Retinal pigment epithelial cell (primary cell): ENCODE measurements around the gene PDLIM5.

ENCODE experiments used
- DNase-seq: peaks from one replicate; pipeline ENCODE4 v3.0.0-alpha.2; 2010; ENCODE audit warnings: low read depth
- H3K4me3 ChIP-seq: 2 replicates; pipeline ENCODE4 v1.5.1; 2011; ENCODE audit warnings: mild to moderate bottlenecking, low read length, control low read depth, moderate library complexity
- CTCF ChIP-seq: conservative IDR thresholded peaks from 2 replicates; pipeline ENCODE4 v1.5.1; 2011; ENCODE audit warnings: low read depth, low read length, control low read depth, inconsistent platforms

PDLIM5 gene

GRCh38 chr4:94629837-94630236, 178.1 kb downstream of the PDLIM5 start:
- no peak for TF ChIP-seq CTCF
- no peak overlapping the region for H3K4me3 ChIP-seq
- DNase-seq, result no peak

- H3K4me3 ChIP-seq, result no peak overlapping the region
- TF ChIP-seq CTCF, result no peak
- DNase-seq, result no peak
These were observed 182.5 kb downstream of the PDLIM5 start for GRCh38 chr4:94634271-94634670.

- TF ChIP-seq CTCF, result no peak
- no peak for DNase-seq
- no peak overlapping the region for H3K4me3 ChIP-seq
These were observed 183.4 kb downstream of the PDLIM5 start for GRCh38 chr4:94635177-94635576.

GRCh38 chr4:94636004-94636403, 184.3 kb downstream of the PDLIM5 start:
- no peak overlapping the region for H3K4me3 ChIP-seq
- TF ChIP-seq CTCF, result no peak
- DNase-seq, result no peak

GRCh38 chr4:94639298-94639697, 187.6 kb downstream of the PDLIM5 start:
- H3K4me3 ChIP-seq, result no peak overlapping the region
- DNase-seq, result no peak
- no peak for TF ChIP-seq CTCF

- no peak for DNase-seq
- no peak overlapping the region for H3K4me3 ChIP-seq
- TF ChIP-seq CTCF, result no peak
These were observed 188.4 kb downstream of the PDLIM5 start for GRCh38 chr4:94640151-94640550.

GRCh38 chr4:94641702-94642560, 190.2 kb downstream of the PDLIM5 start:
- no peak overlapping the region for H3K4me3 ChIP-seq
- DNase-seq, result no peak
- no peak for TF ChIP-seq CTCF
